NCI-H82 treated with DMSO at 0.1 percent for 48 hours (cell line): ENCODE measurements around the gene NAT14.

Source experiments
- DNase-seq: peaks from one replicate; lab custom pipeline; 2025; ENCODE audit not compliant: unreplicated experiment; lab: John Stamatoyannopoulos, UW

The NAT14 gene

DNA sequence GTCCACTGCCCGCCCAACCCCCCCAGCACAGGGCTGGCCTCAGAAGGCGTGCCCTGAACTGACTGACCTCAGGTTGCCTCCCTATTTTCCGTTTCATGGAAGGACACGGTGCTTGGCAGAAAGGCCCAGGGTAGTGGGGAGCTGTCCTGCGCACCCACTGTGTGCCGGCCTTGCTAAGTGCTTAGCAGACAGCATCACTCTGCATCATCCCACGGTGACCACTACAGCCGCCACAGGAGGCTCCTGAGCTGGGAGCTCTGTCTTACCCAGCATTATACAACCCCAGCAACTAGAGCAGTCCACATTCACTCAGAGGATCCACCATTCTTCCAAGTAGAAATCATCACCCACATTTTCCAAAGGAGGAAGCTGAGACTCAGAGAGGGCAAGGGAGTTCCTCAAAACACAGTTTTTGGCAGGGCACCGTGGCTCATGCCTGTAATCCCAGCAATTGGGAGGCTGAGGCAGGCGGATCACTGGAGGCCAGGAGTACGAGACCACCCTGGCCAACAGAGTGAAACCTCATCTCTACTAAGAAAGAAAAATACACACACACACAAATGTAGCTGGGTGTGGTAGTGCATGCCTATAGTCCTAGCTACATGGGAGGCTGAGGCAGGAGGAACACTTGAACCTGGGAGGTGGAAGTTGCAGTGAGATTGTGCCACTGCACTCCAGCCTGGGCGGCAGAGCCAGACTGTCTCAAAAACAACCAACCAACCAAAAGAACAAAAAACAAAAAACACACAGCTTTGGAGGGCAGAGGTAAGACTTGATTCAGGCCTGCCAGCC is 50.4 kb downstream of the NAT14 start:
- DNase-seq, result no peak

DNA sequence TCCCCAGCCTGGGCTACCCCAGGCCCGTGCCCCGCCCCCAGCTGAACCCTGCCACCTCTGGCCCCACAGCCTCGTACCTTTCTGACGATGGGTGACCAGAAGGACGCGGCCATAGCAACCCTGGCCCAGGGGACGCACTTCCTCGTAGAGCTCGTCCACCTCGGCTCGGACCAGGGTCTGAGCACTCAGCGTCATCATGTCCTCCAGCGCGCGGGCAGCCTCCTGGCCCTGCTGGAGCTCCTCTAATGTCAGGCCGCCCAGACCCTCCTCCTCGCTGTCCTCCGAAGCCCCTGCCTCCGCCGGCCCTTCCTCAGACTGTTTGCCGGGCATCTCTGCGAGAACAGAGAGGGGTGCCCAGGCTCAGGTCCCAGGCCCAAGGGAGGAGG is 51.0 kb downstream of the NAT14 start:
- DNase-seq, result no peak

DNA sequence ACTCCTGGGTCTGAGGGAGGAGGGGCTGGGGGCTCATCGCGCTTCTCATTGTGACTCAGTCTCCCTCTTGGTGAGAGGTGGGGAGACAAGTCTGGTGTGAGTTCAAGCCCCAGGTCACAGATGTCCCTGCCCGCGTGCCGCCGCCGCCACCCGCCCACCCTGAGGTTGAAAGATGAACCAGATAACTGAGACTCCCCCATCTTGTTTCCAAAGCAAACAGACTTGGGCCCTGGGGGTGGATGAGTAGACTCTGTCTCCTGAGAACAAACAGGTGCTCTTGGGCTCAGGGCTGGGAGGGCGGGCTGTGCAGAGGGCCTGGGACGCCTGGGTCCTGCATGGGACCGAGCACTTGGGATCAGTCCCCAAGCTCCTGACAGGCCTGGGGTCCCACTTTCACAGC is 51.4 kb downstream of the NAT14 start:
- DNase-seq, result no peak
